Prostate gland (tissue), 2 donors: ENCODE data around the gene SNX21.
A peak's percentile ranks its signal among the peaks of the same experiment; 100 is the strongest.

ENCODE experiments used
- CTCF ChIP-seq, 4 experiments: fragments of 200-600 bp in 2 of 4; fragments of 450-650 bp in 2 of 4; sonication (generic) in 2 of 4; IDR thresholded peaks; 1 replicate in 3 of 4; 2 replicates in 1 of 4; pipeline ENCODE4 v1.5.1; 2016 to 2019; ENCODE audit warnings: antibody characterized with exemption in 4 of 4, mild to moderate bottlenecking in 2 of 4, moderate library complexity in 2 of 4
- POLR2A ChIP-seq: fragments of 450-650 bp; IDR thresholded peaks from one replicate; pipeline ENCODE4 v1.6.1; 2016; ENCODE audit warnings: antibody characterized with exemption, mild to moderate bottlenecking

GRCh38 chr20:45880988-45881788 lies 47.6 kb downstream of the SNX21 start, which contains the start of gene ZSWIM1:
- no peak for TF ChIP-seq CTCF (IDR thresholded peaks at IDR 0.05)
- TF ChIP-seq POLR2A: peak; percentile 67
